ENCODE measurements around the gene NUDT16L1. TPM values are rescaled to one million over a fixed set of nuclear protein-coding genes. Genes with fewer than 3 reads are reported as not detected.
"Not testable (repeated sequence)": the region's sequence is repeated elsewhere in the genome, so short reads cannot be mapped to it uniquely, and the experiment has no call there.

Gene NUDT16L1
- polyA plus RNA-seq (ENCODE audit: insufficient read length in 3 of 3) = 10 to 100 TPM; 33.1 to 42.0 (median 38.4) TPM

DNA sequence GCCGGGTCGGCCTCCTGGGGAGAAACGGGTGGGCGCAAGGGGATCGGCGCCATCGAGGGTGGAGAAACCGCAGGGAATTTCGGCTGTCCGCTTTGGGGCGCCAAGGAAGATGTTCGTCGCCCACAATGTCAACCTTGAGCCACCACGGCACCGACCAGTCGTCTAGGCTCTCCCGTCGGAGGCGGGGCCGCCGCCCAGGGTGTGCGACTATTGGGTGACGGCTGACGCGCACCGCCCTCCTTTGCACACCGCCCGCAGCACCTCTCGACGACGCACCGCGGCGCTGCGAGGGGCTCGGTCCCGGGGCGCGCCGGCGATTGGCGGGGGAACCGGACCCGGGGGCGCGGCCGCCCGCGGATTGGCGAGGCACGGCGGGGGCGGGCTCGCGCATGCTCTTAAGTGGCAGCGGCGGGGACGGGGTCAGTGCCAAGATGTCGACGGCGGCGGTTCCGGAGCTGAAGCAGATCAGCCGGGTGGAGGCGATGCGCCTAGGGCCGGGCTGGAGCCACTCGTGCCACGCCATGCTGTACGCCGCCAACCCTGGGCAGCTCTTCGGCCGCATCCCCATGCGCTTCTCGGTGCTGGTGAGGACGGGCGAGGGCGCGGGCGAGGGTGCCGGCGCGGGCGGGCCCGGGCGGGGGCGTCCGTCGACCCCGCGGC is at the start of gene NUDT16L1:
Gene NUDT16L1, plus strand, starts transcription at position 267 of the 660 bp plus-strand sequence. Its CDS starts 165 bp downstream, at position 432.
- DNase-seq (ENCODE audit: low read depth in 3 of 3, low spot score in 2 of 3) = peak; percentile 73 to 92 (median 85)

DNA sequence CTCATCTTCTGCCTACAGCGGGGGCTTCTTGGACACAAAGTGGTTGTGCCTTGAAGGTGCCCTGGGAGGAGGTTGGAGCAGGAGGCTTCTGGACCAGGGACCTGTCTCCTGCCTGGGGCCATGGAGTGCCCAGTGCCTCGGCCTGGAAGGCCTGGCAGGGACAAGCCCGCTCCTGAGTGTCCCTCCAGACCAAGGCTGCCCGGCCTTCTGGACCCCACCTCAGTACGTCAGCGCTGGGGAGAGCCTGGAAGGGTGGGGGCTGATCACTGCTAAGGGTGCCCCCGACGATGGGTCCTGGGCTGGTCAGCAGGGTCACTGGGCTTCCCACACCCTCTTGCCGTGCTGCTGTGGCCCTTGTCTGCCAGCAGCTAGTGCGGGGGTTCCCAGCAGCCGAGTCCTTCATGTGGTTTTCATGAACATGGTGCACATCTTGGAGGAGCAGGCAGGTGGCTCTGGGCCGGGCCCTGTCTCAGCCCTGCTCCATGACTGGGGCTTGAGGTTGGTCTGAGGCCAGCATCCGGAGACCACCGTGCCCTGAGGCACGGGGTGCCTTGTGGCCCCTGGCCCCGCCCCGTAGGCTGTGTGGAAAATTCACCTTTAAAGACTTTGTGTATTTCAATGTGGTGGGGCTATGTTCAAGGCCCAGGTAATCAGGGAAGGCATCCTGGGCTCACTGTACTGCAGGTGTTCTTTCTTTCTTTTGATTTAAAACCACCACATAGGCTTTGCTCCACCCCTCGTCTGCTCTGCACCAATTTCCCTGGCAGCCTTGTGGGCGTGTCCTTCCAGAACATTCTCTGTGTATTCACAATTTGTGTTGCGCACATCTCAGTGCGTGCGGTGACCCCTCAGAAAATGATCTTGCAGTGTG is 46.4 kb upstream of the NUDT16L1 start:
- no peak for DNase-seq (ENCODE audit: low read depth in 3 of 3, low spot score in 2 of 3)

DNA sequence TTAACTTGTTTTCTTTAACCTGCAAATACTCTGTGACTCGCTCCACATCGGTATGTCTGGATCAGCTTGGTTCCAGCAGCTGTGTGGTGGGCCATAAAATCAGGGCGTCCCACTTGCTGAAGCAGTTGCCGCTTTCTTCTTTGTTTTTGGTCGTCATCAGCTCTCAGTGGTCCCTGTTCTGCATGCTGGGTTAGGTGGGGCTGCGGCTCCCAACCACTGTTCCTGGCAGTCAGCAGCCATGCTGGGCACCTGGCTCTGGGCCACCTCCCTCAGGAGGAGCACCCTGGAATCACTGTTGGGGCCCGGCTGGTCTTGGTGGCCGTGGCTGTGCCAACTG is 45.8 kb upstream of the NUDT16L1 start:
- DNase-seq (ENCODE audit: low read depth in 3 of 3, low spot score in 2 of 3) = no peak

DNA sequence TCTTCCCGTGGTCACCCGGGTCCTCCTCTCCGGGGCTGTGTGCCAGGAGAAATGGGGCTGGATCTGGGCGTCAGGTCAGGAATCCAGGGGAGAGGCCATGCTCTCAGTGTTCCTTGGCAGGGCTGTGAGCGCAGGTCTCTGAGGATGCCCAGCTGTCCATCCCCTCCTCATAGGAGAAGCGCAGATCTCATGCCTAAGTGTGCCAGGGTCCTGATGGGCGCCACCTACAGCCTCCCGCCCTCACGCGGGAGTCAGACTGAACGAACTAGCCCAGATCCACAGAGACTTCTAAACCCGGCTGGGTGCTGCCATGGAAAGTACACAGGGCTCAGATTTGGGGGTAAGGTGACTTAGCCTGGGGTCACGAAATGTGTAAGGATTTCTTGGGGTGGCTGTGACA is 44.4 kb upstream of the NUDT16L1 start:
- DNase-seq (ENCODE audit: low read depth in 3 of 3, low spot score in 2 of 3) = no peak

DNA sequence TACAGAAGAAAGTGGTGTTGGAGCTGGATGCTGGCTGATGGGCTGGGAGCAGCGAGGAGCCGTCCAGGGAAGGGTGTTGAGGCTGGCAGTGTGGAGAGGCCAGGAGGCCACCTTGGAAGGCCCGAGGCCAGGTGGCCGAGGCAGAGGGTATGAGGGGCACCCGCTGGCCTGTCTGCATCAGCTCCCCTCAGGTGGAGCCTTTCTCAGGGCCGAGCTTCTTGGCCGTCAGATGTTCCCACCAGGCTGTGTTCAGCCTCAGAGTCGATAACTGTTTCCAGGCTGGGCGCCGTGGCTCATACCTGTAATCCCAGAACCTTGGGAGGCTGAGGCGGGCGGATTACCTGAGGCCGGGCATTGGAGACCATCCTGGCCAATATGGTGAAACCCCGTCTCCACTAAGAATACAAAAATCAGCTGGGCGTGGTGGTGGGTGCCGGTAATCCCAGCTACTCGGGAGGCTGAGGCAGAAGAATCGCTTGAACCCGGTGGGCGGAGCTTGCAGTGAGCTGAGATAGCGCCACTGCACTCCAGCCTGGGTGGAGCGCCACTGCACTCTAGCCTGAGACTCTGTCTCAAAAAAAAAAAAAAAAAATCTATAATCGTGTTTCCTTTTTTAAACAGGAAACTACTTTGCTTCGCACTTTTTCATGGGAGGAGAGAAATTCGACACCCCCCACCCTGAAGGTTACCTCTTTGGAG is 43.5 kb upstream of the NUDT16L1 start:
- no peak for DNase-seq (ENCODE audit: low read depth in 3 of 3, low spot score in 2 of 3)

DNA sequence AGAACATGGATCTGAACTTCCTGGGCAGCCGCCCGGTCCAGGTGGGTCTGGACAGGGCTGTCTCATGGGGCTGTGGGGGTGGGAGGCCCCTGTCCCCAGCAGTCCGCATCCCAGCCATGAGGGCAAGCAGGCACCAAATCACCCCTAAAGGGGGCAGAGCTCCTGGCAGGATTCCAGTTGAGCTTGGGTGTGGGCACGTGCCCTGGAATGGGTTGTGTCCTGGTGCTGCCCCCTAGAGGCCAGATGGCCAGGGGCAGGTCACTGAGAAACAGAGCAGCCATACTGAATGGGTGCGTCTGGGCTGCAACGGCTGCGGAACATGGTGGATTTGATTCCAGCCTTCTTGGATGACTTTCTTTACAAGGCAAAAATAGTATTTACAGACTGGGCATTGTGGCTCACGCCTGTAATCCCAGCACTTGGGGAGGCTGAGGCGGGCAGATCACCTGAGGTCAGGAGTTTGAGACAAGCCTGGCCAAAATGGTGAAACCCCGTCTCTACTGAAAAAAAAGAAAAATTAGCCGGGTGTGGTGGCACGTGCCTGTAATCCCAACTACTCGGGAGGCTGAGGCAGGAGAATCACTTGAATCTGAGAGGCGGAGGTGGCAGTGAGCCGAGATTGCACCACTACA is 42.8 kb upstream of the NUDT16L1 start:
- not testable (repeated sequence) for DNase-seq (ENCODE audit: low read depth in 3 of 3, low spot score in 2 of 3)

DNA sequence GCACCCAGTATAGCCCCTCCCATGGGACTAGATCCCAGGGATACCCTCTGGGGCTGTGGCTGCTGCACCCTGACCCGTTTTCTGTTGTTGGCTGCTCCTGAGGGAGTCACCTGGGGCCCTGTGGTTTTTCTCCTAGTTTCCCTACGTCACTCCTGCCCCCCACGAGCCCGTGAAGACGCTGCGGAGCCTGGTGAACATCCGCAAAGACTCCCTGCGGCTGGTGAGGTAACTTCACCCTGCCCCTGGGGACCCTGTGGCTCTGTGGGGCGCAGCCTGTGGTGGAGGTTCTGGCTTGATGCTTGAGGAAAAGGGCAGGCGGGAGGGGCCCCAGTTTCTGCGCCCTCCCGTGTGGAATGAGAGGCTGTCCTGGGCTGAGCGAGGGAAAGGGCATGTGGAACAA is 41.5 kb upstream of the NUDT16L1 start:
- DNase-seq (ENCODE audit: low read depth in 3 of 3, low spot score in 2 of 3) = no peak

DNA sequence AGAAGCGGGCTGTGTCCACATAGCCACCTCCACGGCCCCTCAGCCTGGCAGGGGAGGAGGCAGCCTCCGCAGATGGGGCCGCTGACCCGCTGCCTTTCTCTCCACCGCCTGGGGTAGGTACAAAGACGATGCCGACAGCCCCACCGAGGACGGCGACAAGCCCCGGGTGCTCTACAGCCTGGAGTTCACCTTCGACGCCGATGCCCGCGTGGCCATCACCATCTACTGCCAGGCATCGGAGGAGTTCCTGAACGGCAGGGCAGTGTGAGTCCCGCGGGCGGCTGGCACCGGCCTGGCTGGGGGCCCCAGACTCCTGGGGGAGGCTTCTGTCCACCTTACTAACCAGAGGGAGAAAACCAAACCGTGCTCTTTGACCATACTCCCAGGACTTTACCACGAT is 40.8 kb upstream of the NUDT16L1 start:
- no peak for DNase-seq (ENCODE audit: low read depth in 3 of 3, low spot score in 2 of 3)

DNA sequence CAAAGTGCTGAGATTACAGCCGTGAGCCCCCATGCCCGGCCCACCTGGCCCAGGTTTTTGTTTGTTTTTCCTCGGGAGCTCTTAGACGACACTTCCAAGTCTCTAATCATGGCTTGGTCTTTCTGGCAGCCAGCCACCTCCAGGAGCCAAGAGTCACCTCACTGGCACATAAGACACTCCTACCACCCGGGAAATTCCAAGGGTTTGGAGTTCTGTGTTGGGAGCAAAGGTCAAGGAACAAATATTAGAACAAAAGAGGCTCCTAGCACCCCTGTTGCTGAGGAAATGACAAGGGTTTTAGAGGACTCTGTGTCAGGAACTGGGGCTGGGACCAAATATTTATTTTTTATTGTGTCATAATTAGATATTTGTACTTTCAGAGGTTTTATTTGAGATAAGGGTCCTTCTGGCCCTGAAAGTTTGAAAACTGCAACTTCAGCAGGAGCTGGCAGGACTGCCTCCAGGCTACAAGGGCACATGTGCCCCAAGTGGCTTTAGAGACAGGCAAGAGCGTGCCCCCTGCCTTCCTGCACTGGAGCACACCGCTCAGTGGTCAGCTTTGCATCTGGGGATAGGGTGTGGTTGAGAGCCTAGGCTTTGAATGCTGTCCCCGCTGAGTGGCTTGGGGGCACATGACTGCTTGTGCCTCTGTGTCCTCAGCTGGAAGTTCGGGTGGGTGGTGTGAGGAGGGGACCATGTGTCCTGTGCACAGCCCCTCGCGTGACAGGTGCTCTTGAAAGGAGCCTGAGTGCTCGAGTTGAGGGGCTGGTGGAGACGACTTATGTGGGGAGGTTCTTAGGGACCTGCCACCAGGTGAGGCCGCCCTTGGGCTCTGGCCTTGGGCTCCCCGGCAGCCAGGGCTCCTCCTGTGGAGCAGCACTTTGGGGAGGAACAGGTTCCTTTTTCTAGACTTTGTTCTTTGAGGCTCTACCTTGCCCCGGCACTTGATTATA is 39.1 kb upstream of the NUDT16L1 start:
- DNase-seq (ENCODE audit: low read depth in 3 of 3, low spot score in 2 of 3) = no peak

DNA sequence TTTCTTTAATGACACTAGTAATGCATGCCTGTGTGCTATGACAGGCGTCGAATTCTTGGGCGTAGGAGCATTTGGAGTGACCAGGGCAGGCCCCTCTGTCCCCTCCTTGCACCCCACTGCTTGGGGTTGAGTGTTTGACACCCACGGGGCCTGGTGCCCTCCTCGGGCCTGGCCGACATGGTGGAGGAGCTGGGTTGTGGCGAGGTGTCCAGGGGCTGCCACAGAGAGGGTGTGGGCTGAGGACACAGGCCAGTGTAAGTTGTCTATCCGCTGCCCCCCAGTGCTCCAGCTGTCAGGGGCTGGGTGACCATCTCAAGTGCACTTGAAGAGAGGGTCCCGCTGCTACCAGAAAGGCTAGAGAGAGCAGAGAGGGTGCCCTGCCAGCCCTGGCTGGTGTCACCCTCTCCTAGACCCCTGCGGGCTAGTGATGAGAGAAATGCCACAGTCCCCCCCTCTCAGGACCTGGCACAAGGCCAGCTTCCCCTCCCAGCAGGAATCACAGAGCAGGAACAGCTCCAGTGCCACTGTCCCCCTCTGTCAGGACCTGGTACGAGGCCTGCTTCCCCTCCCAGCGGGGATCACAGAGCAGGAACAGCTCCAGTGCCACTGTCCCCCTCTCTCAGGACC is 38.3 kb upstream of the NUDT16L1 start:
- no peak for DNase-seq (ENCODE audit: low read depth in 3 of 3, low spot score in 2 of 3)

DNA sequence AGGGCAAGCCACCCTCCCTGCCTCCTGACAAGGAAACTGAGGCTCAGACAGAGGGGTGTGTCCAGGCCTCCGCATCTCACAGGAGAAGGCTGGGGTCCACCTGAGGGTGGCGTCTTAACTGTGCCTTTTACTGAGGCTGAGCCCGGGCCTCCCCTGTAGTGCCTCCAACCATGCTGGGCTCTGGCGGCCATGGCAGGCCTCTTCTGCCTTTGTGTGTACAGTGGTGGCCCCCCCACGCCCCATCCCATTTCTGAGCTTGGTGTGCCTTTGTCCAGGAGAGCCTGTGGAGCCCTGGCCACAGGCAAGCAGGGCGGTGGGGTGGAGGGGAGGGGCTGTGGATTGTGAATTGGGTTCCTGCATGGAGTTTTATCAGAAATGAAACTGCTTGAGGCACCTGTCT is 37.6 kb upstream of the NUDT16L1 start:
- DNase-seq (ENCODE audit: low read depth in 3 of 3, low spot score in 2 of 3) = no peak

DNA sequence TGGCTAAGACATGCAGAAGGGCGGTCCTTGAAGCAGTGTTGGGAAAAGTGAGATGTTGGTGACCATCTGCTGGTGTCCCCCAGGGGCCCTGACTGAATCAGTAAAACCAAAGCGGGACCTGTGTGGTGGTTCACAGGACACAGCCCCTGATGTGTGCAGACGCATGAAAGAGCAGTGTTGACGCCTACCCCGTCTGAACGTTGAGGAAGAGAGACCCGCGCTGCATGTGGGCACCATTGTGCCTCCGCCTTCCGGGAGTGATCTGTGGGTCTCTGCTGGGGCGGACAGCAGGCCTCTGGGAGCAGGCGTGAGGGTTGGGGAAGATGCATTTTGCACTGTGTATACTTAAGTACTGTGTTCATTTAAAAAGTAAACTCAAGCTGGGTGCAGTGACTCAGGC is 37.1 kb upstream of the NUDT16L1 start:
- no peak for DNase-seq (ENCODE audit: low read depth in 3 of 3, low spot score in 2 of 3)

DNA sequence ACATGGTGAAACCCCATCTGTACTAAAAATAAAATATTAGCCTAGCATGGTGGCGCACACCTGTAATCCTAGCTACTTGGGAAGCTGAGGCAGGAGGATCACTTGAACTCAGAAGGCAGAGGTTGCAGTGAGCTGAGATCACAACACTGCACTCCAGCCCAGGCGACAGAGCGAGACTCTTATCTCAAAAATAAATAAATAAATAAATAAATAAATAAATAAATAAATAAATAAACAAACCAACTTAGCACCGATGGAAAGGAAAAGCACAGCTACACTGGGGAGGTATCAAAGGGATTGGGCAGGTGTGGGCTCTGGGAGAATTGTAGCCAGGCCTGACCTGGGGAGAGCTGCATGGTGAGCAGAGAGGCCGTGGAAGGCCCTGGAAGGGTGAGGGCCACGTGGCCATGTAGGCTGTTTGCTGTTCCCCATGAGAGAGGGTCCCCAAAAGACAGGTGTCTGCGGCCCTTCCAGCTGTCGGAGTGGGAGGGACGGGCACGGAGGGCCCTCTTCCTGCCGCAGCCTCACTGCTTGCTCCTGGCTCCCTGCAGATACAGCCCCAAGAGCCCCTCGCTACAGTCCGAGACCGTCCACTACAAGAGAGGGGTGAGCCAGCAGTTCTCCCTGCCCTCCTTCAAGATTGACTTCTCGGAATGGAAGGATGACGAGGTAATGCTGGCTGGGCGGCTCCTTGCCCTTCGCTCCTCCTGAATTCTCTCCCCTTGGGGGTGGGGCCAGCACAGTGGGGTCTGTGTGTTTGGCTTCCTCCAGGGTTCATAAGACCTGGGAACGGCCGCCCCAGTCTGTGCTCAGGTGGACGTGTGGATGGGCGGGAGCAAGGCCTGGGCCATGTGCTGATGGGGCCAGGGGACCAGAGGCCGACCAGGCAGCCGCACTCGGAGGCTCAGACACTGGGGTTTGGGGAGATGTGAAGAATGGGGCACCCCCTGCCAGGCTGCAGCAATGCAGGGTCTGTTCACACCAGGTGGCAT is 36.4 kb upstream of the NUDT16L1 start:
- no peak for DNase-seq (ENCODE audit: low read depth in 3 of 3, low spot score in 2 of 3)

DNA sequence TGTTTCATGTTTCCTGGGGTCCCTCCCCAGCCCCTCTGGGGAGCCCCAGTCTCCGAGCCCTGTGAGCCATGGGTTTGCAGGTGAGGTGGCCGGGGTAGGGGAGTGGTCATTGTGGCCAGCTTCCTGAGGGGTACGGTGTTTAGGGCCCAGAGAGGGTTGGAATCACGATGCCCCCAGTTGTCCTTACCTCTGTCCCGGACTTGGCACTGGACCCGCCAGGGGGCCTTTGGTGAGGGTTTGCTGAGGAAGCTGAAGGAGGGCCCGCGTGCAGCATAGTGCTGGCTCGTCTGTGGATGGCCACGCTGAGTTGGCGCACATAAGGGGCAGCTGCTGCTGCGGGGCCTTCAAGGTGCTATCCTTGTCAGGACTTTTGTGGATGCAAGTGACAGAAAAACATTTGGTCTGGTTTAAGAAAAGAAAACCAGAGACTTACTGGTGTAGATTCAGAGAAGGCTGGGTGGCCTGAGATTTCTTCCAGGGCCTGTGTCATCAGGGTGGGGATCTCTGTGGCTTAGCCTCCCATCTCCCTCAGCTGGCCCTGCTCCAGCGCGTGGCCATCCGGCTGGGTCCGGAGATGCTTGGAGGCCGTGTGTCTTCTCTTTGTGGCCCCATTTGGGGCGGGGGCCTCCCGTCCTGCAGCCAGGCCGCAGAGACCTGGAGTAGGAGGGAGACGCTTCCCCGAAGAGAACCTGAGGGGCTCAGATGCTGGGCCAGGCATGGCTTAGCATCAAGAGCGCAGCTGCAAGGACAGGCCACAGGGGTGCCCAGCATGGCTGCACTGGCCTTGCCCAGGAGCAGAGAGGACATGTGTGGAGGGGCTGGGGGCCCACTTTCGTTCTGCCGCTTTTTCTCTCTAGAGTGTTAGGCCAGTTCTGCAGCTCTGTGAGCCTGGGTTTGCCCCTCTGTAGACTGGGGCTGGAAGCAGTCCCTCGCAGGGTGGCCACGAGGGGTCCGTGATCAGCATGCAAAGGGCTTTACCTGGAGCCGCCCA is 33.7 kb upstream of the NUDT16L1 start:
- DNase-seq (ENCODE audit: low read depth in 3 of 3, low spot score in 2 of 3) = no peak

DNA sequence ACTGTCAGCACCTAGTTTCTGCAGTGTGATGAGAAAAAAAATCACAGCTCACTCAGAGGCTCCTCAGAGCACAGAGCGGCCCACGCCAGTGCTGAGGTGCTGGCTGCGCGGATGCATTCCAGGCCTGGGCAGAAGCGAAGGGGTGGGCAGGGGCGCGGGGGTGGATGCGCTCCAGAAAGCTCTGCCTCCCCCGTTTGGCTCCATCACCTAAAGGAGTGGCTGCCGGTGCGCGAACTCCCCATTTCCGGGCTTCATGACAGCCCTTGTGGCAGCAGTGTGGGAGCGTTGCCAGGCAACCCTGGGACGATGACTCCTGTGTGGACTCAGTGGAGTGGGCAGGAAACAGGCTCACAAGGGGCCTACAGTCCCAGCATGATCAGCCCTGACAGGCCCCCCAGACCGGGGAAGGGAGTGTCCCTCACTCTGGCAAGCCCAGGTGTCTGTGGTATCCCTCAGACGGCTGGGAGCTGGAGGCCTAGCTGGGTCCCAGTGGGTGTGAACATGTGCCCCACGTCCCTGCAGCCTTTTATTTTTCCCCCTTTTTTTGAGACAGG is 32.8 kb upstream of the NUDT16L1 start:
- DNase-seq (ENCODE audit: low read depth in 3 of 3, low spot score in 2 of 3) = peak in 2 of 3 donors; percentile 61 to 79

DNA sequence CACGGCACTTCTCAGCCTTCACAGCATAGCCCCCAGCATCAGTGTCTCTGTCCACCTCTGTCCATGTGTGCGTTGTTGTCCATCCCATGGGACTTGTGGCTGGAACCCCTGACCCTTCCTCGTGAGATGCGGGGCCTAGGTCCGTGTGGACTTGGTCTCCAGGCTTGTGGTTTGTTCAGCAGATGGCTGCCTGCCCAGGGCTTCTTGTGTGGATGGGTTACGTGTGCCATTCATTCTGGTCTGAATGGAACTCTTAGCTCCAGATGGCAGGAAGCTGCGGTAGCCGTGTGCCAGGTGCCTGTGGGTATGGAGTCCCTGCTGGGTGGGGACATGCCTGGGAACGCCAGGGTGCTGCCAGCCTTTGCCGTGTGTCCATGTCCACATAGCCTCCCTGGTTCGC is 31.7 kb upstream of the NUDT16L1 start:
- no peak for DNase-seq (ENCODE audit: low read depth in 3 of 3, low spot score in 2 of 3)

DNA sequence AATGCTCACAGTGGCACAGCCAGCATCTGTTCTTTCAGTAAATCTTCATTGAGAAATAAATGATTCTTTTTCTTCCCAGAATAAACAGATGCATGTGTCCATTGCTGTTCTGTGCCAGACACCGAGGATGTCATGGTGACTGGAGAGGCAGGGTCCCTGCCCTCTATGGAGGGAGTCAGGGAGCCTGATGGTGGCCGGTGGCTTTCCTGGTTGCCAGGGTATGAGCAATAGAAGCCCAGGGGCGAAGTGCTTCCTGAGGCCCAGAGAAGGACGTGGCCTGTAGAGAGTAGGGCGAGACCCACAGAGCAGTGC is 29.9 kb upstream of the NUDT16L1 start:
- DNase-seq (ENCODE audit: low read depth in 3 of 3, low spot score in 2 of 3) = no peak

Measured in right renal cortex interstitium (tissue), 3 donors.